Spleen (tissue), 11 donors: ENCODE measurements around the gene OR2S2. TPM values are rescaled to one million over a fixed set of nuclear protein-coding genes. Genes with fewer than 3 reads are reported as not detected.

Source experiments
- DNase-seq: peaks from one replicate; pipeline ENCODE4 v3.0.0-alpha.2; 2020
- H3K27ac ChIP-seq, 8 donors: fragments of 200-600 bp; sonication (generic) in 7 of 8; 1 replicate in 4 of 8; 2 replicates in 4 of 8; pipeline versions ENCODE4 v1.5.0 to v1.8.0; 2016 to 2021; ENCODE audit warnings: inconsistent platforms in 4 of 8, mild to moderate bottlenecking in 4 of 8, moderate library complexity in 1 of 8
- H3K27me3 ChIP-seq, 7 donors: fragments of 200-600 bp; sonication (generic) in 6 of 7; replicated peaks in 1 of 7; 1 replicate in 4 of 7; 2 replicates in 3 of 7; pipeline versions ENCODE4 v1.5.0 to v1.8.0; 2016 to 2021; ENCODE audit warnings: inconsistent platforms in 3 of 7, mild to moderate bottlenecking in 1 of 7
- H3K36me3 ChIP-seq, 6 donors: fragments of 200-600 bp; sonication (generic) in 5 of 6; 1 replicate in 4 of 6; 2 replicates in 2 of 6; pipeline versions ENCODE4 v1.5.0 to v1.8.0; 2016 to 2021; ENCODE audit warnings: inconsistent platforms in 2 of 6
- H3K4me1 ChIP-seq, 6 donors: fragments of 200-600 bp; sonication (generic) in 5 of 6; 1 replicate in 3 of 6; 2 replicates in 3 of 6; pipeline versions ENCODE4 v1.5.0 to v1.8.0; 2016 to 2021; ENCODE audit warnings: inconsistent platforms in 3 of 6
- H3K4me3 ChIP-seq, 8 donors: fragments of 200-600 bp; sonication (generic) in 7 of 8; 1 replicate in 4 of 8; 2 replicates in 4 of 8; pipeline versions ENCODE4 v1.5.0 to v1.8.0; 2016 to 2021; ENCODE audit warnings: inconsistent platforms in 4 of 8, mild to moderate bottlenecking in 4 of 8, moderate library complexity in 2 of 8
- H3K9me3 ChIP-seq, 8 donors: fragments of 200-600 bp; sonication (generic) in 7 of 8; 1 replicate in 4 of 8; 2 replicates in 4 of 8; pipeline versions ENCODE4 v1.5.0 to v1.8.0; 2016 to 2021; ENCODE audit warnings: inconsistent platforms in 4 of 8
- CTCF ChIP-seq, 11 experiments: fragments of 200-600 bp in 7 of 11; fragments of 450-650 bp in 4 of 11; sonication (generic) in 4 of 11; IDR thresholded peaks in 8 of 11; conservative IDR thresholded peaks in 3 of 11; 1 replicate in 7 of 11; 2 replicates in 4 of 11; pipeline versions ENCODE4 v1.4.0 to v1.8.0; 2016 to 2021; ENCODE audit warnings: antibody characterized with exemption in 11 of 11, inconsistent platforms in 4 of 11, mild to moderate bottlenecking in 1 of 11
- POLR2A ChIP-seq, 3 donors: fragments of 450-650 bp; IDR thresholded peaks; one replicate each; pipeline ENCODE4 v1.5.1; 2017; ENCODE audit warnings: antibody characterized with exemption in 3 of 3, mild to moderate bottlenecking in 1 of 3
- POLR2AphosphoS5 ChIP-seq, 3 donors: sonication (generic); formaldehyde crosslinking; IDR thresholded peaks; one replicate each; pipeline ENCODE4 v1.5.1; 2017; ENCODE audit warnings: antibody characterized with exemption in 3 of 3
- WGBS, 5 donors: extraction: QIAGEN DNeasy Blood & Tissue Kit in 3 of 5; methylation state at CpG; one replicate each; pipeline versions ENCODE4 v1.1.5 to v1.1.7; 2013 to 2018; 5-methylcytosine and 5-hydroxymethylcytosine counted together
- intact Hi-C: fragments of 100-400 bp; cut with DNase I; formaldehyde crosslinking; loops from one replicate; pipeline ENCODE4 v1.15.0; 2023; ENCODE audit warnings: low total_unique reads
- polyA plus RNA-seq, 3 donors: library from polyadenylated mRNA; stranded (reverse); fragments of 200-250 nt; gene quantifications; one replicate each; pipeline ENCODE4 v1.2.1, GENCODE V29; 2013
- total RNA-seq, 7 donors: library from RNA; depleted of rRNA in 3 of 7; stranded (reverse); fragments of >200 nt in 3 of 7; fragmentation: NEBNext Ultra II Directional in 4 of 7; extraction: Animal tissue kit (Norgen Biotek cat#: 25700) in 4 of 7; gene quantifications; one replicate each; pipeline versions ENCODE4 v1.1.0 to v1.2.1, GENCODE V29; 2016 to 2021
- donor health status: healthy with polysubstance abuse.
- donor health status: DM: no; HTN: no; CAD: no; lungs with moderate emphysema.
- donor health status: DM: no; HTN: no; CAD: no.
- donor health status: Bipolar disorder and iron deficiency.
- donor health status: healthy.
- donor health status: DM: no; HTN: no; CAD: no.
- donor health status: DM: yes; HTN: yes; CAD: no.

Gene OR2S2
- total and polyA plus RNA-seq, 10 donors: not detected

- Histone ChIP-seq H3K27me3 (peaks cover 0 to 35% (median 0%) of the 10 kb centered on the region in 7 donors), H3K27ac (peak overlapping the region in 5 of 8 donors; percentile 11 to 48 (median 35)), H3K36me3 (no peaks in the 10 kb centered on the region), H3K4me1 (peaks cover 0 to 32% (median 12%) of the 10 kb centered on the region in 6 donors), H3K4me3 (no peak overlapping the region), H3K9me3 (no peaks in the 10 kb centered on the region)
- intact Hi-C loops: loop anchor here (2.0 kb wide), 1 partner anchor 46 kb away; no protein-coding TSS in a partner anchor
- no peak for DNase-seq
- 28 to 41% (median 38%) methylated on average over 2 of the region's 2 CpGs for WGBS, 5 donors
- TF ChIP-seq CTCF (IDR thresholded peaks at IDR 0.05 in 8 of 11, conservative IDR thresholded peaks at IDR 0.05 in 3 of 11): no peak
- TF ChIP-seq POLR2AphosphoS5 (IDR thresholded peaks at IDR 0.05): peak in 1 of 3 donors; percentile 29
Measured at GRCh38 chr9:35948901-35949318, 9.0 kb downstream of the OR2S2 start.

- Histone ChIP-seq H3K4me1 (peaks cover 0 to 32% (median 12%) of the 10 kb centered on the region in 6 donors), H3K27ac (peak overlapping the region in 4 of 8 donors; percentile 11 to 48 (median 28)), H3K27me3 (peaks cover 0 to 34% (median 0%) of the 10 kb centered on the region in 7 donors), H3K9me3 (no peaks in the 10 kb centered on the region), H3K36me3 (no peaks in the 10 kb centered on the region), H3K4me3 (no peak overlapping the region)
- no peak for DNase-seq
- intact Hi-C loops: loop anchor here (2.0 kb wide), 1 partner anchor 46 kb away; no protein-coding TSS in a partner anchor
- TF ChIP-seq CTCF (IDR thresholded peaks at IDR 0.05 in 8 of 11, conservative IDR thresholded peaks at IDR 0.05 in 3 of 11) (no peak), POLR2AphosphoS5 (IDR thresholded peaks at IDR 0.05) (no peak)
- 64 to 77% (median 67%) methylated on average over 2 of the region's 2 CpGs for WGBS, 5 donors
Measured at GRCh38 chr9:35948451-35948850, 9.5 kb downstream of the OR2S2 start.

GRCh38 chr9:35945341-35946018 is 12.5 kb downstream of the OR2S2 start:
- Histone ChIP-seq H3K27me3 (peaks cover 0 to 23% (median 0%) of the 10 kb centered on the region in 7 donors), H3K4me1 (peaks cover 0 to 45% (median 14%) of the 10 kb centered on the region in 6 donors), H3K36me3 (no peaks in the 10 kb centered on the region), H3K4me3 (no peak overlapping the region), H3K9me3 (no peaks in the 10 kb centered on the region), H3K27ac (peak overlapping the region in 4 of 8 donors; percentile 8 to 35 (median 20))
- WGBS, 5 donors: 26 to 31% (median 28%) methylated on average over 10 of the region's 10 CpGs
- DNase-seq: peak; percentile 85
- intact Hi-C loops: no loop called here
- TF ChIP-seq POLR2AphosphoS5 (IDR thresholded peaks at IDR 0.05) (no peak), CTCF (IDR thresholded peaks at IDR 0.05 in 8 of 11, conservative IDR thresholded peaks at IDR 0.05 in 3 of 11) (peak; percentile 33 to 81 (median 73)), POLR2A (IDR thresholded peaks at IDR 0.05) (no peak)

- DNase-seq: no peak
- H3K36me3 ChIP-seq: no peaks in the 10 kb centered on the region
- H3K4me1 ChIP-seq: peaks cover 0 to 51% (median 14%) of the 10 kb centered on the region in 6 donors
- H3K4me3 ChIP-seq: no peak overlapping the region
- H3K27ac ChIP-seq: peak overlapping the region in 4 of 8 donors; percentile 8 to 35 (median 20)
- TF ChIP-seq CTCF (IDR thresholded peaks at IDR 0.05 in 8 of 11, conservative IDR thresholded peaks at IDR 0.05 in 3 of 11): no peak
- no peak for TF ChIP-seq POLR2A (IDR thresholded peaks at IDR 0.05)
- TF ChIP-seq POLR2AphosphoS5 (IDR thresholded peaks at IDR 0.05): no peak
- intact Hi-C loops: no loop called here
- H3K27me3 ChIP-seq: peaks cover 0 to 23% (median 0%) of the 10 kb centered on the region in 7 donors
- 63 to 96% (median 86%) methylated on average over 3 of the region's 3 CpGs for WGBS, 5 donors
- H3K9me3 ChIP-seq: no peaks in the 10 kb centered on the region
Measured at GRCh38 chr9:35944841-35945240, 13.1 kb downstream of the OR2S2 start.
